ENCODE measurements around the gene TMEM50A.
"Not testable (repeated sequence)": the region's sequence is repeated elsewhere in the genome, so short reads cannot be mapped to it uniquely, and the experiment has no call there.

GRCh38 chr1:25322127-25322526 is 16.0 kb upstream of the TMEM50A start:
- not testable (repeated sequence) for TF ChIP-seq POLR2A, CTCF (IDR thresholded peaks at IDR 0.05)

Measured in lower leg skin (tissue), 3 donors.